Heart left ventricle (tissue), 16 donors: Measurements from ENCODE around the gene RBMS3. TPM values are rescaled to one million over a fixed set of nuclear protein-coding genes. Genes with fewer than 3 reads are reported as not detected.

ENCODE experiments used
- ATAC-seq, 4 donors: fragments of 200-7000 bp; cut with Tn5 transposase; one replicate each; pipeline ENCODE4 v1.9.1; 2020 to 2022; ENCODE audit warnings: moderate library complexity in 4 of 4, mild to moderate bottlenecking in 3 of 4, moderate number of reproducible peaks in 1 of 4
- DNase-seq, 5 donors: peaks; one replicate each; pipeline ENCODE4 v3.0.0-alpha.2; 2020
- H3K27ac ChIP-seq, 12 donors: fragments of 200-600 bp; sonication (generic) in 4 of 12; one replicate each; pipeline versions ENCODE4 v1.5.0 to v1.8.0; 2016 to 2022; ENCODE audit warnings: mild to moderate bottlenecking in 2 of 12
- H3K27me3 ChIP-seq, 9 donors: fragments of 200-600 bp; sonication (generic) in 2 of 9; one replicate each; pipeline versions ENCODE4 v1.5.1 to v1.8.0; 2016 to 2022; ENCODE audit warnings: mild to moderate bottlenecking in 3 of 9
- H3K36me3 ChIP-seq, 9 donors: fragments of 200-600 bp; sonication (generic) in 2 of 9; one replicate each; pipeline versions ENCODE4 v1.5.0 to v1.8.0; 2018 to 2022; ENCODE audit warnings: mild to moderate bottlenecking in 2 of 9
- H3K4me1 ChIP-seq, 12 donors: fragments of 200-600 bp; sonication (generic) in 4 of 12; one replicate each; pipeline versions ENCODE4 v1.5.0 to v1.8.0; 2016 to 2022; ENCODE audit warnings: mild to moderate bottlenecking in 3 of 12
- H3K4me3 ChIP-seq, 12 donors: fragments of 200-600 bp; sonication (generic) in 4 of 12; one replicate each; pipeline versions ENCODE4 v1.5.0 to v1.8.0; 2017 to 2022; ENCODE audit warnings: mild to moderate bottlenecking in 9 of 12, moderate library complexity in 4 of 12
- H3K9me3 ChIP-seq, 12 donors: fragments of 200-600 bp; sonication (generic) in 4 of 12; one replicate each; pipeline versions ENCODE4 v1.5.0 to v1.8.0; 2016 to 2022; ENCODE audit warnings: mild to moderate bottlenecking in 1 of 12
- POLR2A ChIP-seq, 2 donors: fragments of 450-650 bp; IDR thresholded peaks; one replicate each; pipeline ENCODE4 v1.6.1; 2017; ENCODE audit warnings: antibody characterized with exemption in 2 of 2, mild to moderate bottlenecking in 2 of 2, moderate library complexity in 2 of 2
- WGBS, 4 donors: extraction: QIAGEN DNeasy Blood & Tissue Kit in 2 of 4; methylation state at CpG; one replicate each; pipeline versions ENCODE4 v1.1.5 to v1.1.7; 2013 to 2018; 5-methylcytosine and 5-hydroxymethylcytosine counted together
- intact Hi-C, 10 donors: fragments of 100-400 bp; cut with DNase I; formaldehyde crosslinking; loops; one replicate each; pipeline versions ENCODE4 v1.11.1 to v1.14.2; 2022
- polyA plus RNA-seq, 2 donors: library from polyadenylated mRNA; stranded (reverse); fragments of 200-250 nt; gene quantifications; one replicate each; pipeline ENCODE4 v1.2.3, GENCODE V29; 2013
- total RNA-seq, 9 donors: library from RNA; depleted of rRNA in 2 of 9; stranded (reverse); fragments of >200 nt in 2 of 9; fragmentation: NEBNext Ultra II Directional in 3 of 9; extraction: Animal tissue kit (Norgen Biotek cat#: 25700) in 3 of 9; gene quantifications; one replicate each; pipeline versions ENCODE4 v1.1.0 to v1.2.4, GENCODE V29; 2016 to 2023
- TF ChIP-seq, protein P1 (sequence below), 12 donors: fragments of 200-600 bp; sonication (generic) in 4 of 12; IDR thresholded peaks; one replicate each; pipeline versions ENCODE4 v1.5.0 to v1.8.0; 2018 to 2022; ENCODE audit warnings: antibody characterized with exemption in 12 of 12, mild to moderate bottlenecking in 5 of 12
- donor health status: ischemic (EF 13 %, LVEDD 7.1; RV severe dilation, severe dysfunction).
- donor health status: healthy with polysubstance abuse.
- donor health status: DM: no; HTN: yes; CAD: no.
- donor health status: DM: no; HTN: no; CAD: no.
- donor health status: ischemic (EF 25% LVEDD 6.9; RV normal size, moderate dysfunction).
- donor health status: ischemic (EF 25% LVEDD 5.7; RV mildly dilated, moderate dysfunction).
- donor health status: healthy.
- donor health status: DM: yes; HTN: yes; CAD: no.
- donor health status: ischemic (EF 35%, LVEDD 5.7; RV mildly dilated, moderate dysfunction).
- donor health status: nonischemic (EF 11% LVEDD 7.7; RV severe dilation, severe dysfunction).
- donor health status: DM: yes; HTN: yes; CAD: no.
- donor health status: PGD.
- donor health status: ischemic (EF 29% LVEDD 5.4; RV normal size, mild dysfunction).
- donor health status: nonischemic (EF 23%, LVEDD 6.1; RV moderate dilation, normal function).

RBMS3 gene
- total and polyA plus RNA-seq, 11 donors, result 4.8 to 35.6 (median 26.1) TPM

DNA sequence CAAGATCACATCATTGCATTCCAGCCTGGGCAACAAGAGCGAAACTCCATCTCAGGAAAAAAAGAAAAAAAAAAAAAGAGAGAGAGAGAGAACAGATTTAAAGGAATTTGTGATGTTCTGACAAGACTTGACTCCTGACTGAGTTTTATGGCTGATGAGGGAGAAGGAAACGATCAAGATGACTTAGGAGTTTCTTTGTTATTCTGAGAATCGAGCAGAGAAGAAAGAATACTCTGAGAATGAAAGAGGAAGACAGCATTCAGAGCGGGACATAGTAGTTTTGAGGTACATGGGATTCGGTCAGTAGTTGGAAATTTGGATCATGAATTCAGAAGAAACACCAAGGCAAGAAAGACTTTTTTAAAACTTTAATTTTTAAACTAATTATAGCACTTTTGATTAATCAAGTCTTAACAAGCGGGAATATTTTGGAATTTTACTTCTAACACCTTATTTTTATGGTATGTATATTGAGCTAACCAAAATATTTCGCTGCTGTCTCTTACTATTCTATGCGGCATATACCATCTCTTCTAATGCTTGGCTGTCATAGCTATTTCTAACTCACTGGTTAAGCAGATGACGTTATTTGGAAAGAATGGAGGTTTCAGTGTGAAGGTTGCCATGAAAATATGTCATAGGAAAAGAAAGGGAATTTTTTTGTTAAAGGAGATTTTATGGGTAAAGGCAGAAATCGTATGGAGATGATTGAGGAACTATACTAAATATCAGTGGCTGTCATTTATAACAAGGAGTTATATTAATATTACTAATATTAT lies 644.1 kb downstream of the RBMS3 start:
- no peaks in the 10 kb centered on the region for H3K36me3 ChIP-seq
- 87 to 91% (median 90%) methylated on average over 10 of the region's 10 CpGs for WGBS, 4 donors
- no peak for ATAC-seq
- TF ChIP-seq, protein P1, sequence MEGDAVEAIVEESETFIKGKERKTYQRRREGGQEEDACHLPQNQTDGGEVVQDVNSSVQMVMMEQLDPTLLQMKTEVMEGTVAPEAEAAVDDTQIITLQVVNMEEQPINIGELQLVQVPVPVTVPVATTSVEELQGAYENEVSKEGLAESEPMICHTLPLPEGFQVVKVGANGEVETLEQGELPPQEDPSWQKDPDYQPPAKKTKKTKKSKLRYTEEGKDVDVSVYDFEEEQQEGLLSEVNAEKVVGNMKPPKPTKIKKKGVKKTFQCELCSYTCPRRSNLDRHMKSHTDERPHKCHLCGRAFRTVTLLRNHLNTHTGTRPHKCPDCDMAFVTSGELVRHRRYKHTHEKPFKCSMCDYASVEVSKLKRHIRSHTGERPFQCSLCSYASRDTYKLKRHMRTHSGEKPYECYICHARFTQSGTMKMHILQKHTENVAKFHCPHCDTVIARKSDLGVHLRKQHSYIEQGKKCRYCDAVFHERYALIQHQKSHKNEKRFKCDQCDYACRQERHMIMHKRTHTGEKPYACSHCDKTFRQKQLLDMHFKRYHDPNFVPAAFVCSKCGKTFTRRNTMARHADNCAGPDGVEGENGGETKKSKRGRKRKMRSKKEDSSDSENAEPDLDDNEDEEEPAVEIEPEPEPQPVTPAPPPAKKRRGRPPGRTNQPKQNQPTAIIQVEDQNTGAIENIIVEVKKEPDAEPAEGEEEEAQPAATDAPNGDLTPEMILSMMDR (IDR thresholded peaks at IDR 0.05), result no peak
- TF ChIP-seq POLR2A (IDR thresholded peaks at IDR 0.05), result no peak
- H3K27ac ChIP-seq, result peak overlapping the region in 3 of 12 donors; percentile 5 to 46 (median 14)
- peaks cover 0 to 27% (median 0%) of the 10 kb centered on the region in 12 donors for H3K4me1 ChIP-seq
- intact Hi-C loops, result no loop called here
- no peaks in the 10 kb centered on the region for H3K9me3 ChIP-seq
- peak overlapping the region in 2 of 12 donors; percentile 5 for H3K4me3 ChIP-seq
- no peaks in the 10 kb centered on the region for H3K27me3 ChIP-seq
- no peak for DNase-seq

DNA sequence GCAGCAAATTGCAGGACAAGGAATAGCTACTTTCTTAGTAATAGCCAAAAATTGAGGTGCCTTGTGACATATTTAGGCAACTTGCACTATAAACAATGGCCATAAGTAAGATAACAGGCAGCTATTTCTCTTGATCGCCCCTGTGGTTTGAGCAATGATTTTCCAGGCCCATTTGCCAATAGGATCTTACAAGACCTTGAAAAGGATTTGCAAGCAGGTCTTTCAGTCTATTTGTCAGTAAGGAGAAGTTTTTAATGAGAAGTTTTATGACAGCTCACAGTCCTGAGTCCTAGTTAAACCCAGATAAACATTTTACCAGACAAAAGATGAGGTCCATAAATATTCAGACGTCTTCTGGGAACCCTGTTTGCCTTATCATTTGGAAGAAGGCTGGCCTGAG lies 645.5 kb downstream of the RBMS3 start:
- Histone ChIP-seq H3K27me3 (no peaks in the 10 kb centered on the region), H3K36me3 (no peaks in the 10 kb centered on the region), H3K9me3 (no peaks in the 10 kb centered on the region), H3K4me1 (peaks cover 0 to 32% (median 0%) of the 10 kb centered on the region in 12 donors), H3K4me3 (peak overlapping the region in 1 of 12 donors; percentile 11), H3K27ac (peak overlapping the region in 1 of 12 donors; percentile 31)
- DNase-seq (no peak), ATAC-seq (no peak)
- WGBS, 4 donors, result 65 to 72% (median 69%) methylated on average over 2 of the region's 2 CpGs
- intact Hi-C loops, result no loop called here
- TF ChIP-seq, protein P1 (IDR thresholded peaks at IDR 0.05), result no peak
- TF ChIP-seq POLR2A (IDR thresholded peaks at IDR 0.05), result no peak

DNA sequence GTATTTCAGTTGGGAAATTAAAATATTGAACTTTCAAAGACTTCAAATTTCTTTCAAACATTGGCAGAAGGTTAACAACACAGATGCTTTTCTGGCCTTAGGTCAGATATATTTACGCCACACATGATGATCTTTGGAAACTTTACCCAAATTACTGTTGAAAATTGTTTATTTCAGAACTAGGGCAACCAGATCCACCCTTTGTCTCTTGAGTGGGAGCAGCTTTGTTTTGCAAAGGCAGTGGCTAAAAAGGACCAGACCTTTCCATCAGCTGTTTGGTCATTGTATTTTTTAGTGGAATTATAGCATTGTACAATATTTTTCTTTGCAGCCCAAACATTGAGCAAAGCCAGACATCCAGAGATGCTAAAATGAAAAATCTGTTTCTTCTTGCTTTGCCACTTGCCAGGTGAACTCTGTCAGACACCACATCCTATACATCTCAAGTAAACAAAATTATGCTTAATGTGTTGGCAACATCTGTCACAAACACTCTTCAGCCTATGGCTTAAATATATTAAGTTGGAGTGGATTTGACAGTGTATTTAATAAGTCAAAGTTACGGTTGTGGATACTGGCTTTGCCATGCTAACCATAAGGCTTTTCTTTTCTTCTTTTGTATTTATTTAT lies 651.9 kb downstream of the RBMS3 start:
- DNase-seq (no peak), ATAC-seq (peak in 1 of 4 donors; percentile 29)
- peak overlapping the region in 2 of 12 donors; percentile 15 to 35 for H3K27ac ChIP-seq
- H3K36me3 ChIP-seq, result peaks cover 0 to 11% (median 0%) of the 10 kb centered on the region in 9 donors
- WGBS, 4 donors, result 88 to 94% (median 90%) methylated on average over 2 of the region's 2 CpGs
- H3K9me3 ChIP-seq, result no peaks in the 10 kb centered on the region
- no peak for TF ChIP-seq POLR2A (IDR thresholded peaks at IDR 0.05)
- TF ChIP-seq, protein P1 (IDR thresholded peaks at IDR 0.05), result no peak
- intact Hi-C loops, result no loop called here
- no peaks in the 10 kb centered on the region for H3K27me3 ChIP-seq
- H3K4me3 ChIP-seq, result no peak overlapping the region
- H3K4me1 ChIP-seq, result peaks cover 0 to 38% (median 0%) of the 10 kb centered on the region in 12 donors

DNA sequence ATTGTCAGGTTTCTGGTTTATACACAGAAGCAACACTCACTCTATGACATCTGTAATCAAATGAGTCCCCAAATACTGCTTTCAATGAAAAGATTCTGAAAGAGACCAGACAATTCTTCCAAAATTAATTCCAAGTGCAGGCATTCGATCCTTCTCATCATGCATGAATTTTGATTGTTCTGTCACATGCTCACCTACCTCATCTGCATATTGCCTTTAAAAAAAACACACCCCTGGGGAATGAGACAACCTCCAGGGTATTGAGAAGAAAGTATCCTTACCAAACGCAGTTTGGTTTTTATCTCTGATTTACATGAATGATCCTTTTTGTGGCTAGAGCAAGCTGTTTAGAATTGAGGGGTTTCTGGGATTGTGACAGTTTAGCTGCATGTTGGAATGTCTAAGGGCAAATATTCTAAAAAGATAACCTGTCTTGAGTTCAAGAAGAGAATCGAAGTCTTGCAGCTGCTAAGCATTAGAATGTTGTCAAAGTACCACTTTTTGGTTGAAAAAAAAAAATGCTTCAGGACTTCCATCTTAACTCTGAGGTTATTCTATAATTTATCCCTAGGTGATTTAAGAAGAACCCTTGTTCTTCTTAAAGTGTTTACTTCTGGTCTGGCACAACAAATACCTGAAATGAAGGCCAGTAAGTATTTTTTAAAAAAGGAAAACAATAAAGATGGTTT lies 653.1 kb downstream of the RBMS3 start:
- no peaks in the 10 kb centered on the region for H3K27me3 ChIP-seq
- intact Hi-C loops, result no loop called here
- peaks cover 0 to 11% (median 0%) of the 10 kb centered on the region in 9 donors for H3K36me3 ChIP-seq
- WGBS, 4 donors, result 60 to 69% (median 64%) methylated on average over 3 of the region's 3 CpGs
- ATAC-seq (no peak), DNase-seq (no peak)
- H3K4me3 ChIP-seq, result no peak overlapping the region
- H3K9me3 ChIP-seq, result no peaks in the 10 kb centered on the region
- H3K4me1 ChIP-seq, result peaks cover 0 to 38% (median 0%) of the 10 kb centered on the region in 12 donors
- H3K27ac ChIP-seq, result no peak overlapping the region
- TF ChIP-seq, protein P1 (IDR thresholded peaks at IDR 0.05), result no peak
- no peak for TF ChIP-seq POLR2A (IDR thresholded peaks at IDR 0.05)
